ENCODE results near the gene FAAH. TPM values are rescaled to one million over a fixed set of nuclear protein-coding genes. Genes with fewer than 3 reads are reported as not detected.

FAAH gene
- total and polyA plus RNA-seq, 2 donors = 6.9 to 10.6 TPM

GRCh38 chr1:46421739-46422138 lies 27.6 kb downstream of the FAAH start:
- DNase-seq (ENCODE audit: extremely low spot score) = no peak
- Histone ChIP-seq H3K27ac (ENCODE audit: low read depth) (no peak overlapping the region), H3K4me1 (ENCODE audit: insufficient read depth) (no peaks in the 10 kb centered on the region), H3K4me3 (ENCODE audit: low read depth, low read length) (no peak overlapping the region), H3K36me3 (ENCODE audit: insufficient read depth) (no peaks in the 10 kb centered on the region)
- WGBS = 62% methylated on average over 5 of the region's 5 CpGs

- Histone ChIP-seq H3K36me3 (ENCODE audit: insufficient read depth) (no peaks in the 10 kb centered on the region), H3K4me1 (ENCODE audit: insufficient read depth) (no peaks in the 10 kb centered on the region), H3K27ac (ENCODE audit: low read depth) (no peak overlapping the region), H3K4me3 (ENCODE audit: low read depth, low read length) (no peak overlapping the region)
- WGBS = 82% methylated on average over 9 of the region's 9 CpGs
- DNase-seq (ENCODE audit: extremely low spot score) = no peak
Measured at GRCh38 chr1:46422261-46422871, 28.2 kb downstream of the FAAH start.

DNA sequence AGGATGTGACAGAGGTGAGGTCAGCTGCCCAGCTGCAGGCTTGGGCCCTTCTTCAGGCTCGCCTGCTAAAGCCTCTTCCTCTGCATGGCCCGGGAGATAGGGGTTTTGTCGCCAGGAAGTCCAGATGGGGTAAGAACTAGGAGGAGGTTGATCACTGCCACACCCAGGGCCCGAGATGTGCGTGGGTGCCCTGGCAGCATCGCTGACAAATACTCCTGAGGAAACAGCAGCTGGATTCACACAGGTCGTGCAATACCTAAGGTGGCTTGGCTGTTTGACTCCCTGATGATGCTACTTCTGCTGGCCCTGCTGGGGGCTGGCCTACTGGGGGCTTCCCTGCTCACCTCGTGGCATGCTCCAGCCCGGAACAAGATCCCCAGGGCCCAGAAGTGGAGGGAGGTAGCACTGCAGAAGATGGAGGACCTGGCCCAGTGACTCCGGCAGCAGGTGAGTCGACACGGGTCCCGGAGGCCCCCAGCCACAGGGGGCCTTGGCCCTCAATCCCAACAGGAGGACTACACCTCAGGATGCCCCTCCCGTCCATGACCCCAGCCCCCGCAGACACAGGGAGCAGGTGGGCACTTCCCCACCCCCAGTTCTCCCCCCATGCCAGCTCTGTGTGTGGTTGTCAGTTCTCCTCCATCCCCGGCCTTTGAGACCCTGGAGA lies 29.6 kb downstream of the FAAH start:
- H3K36me3 ChIP-seq (ENCODE audit: insufficient read depth) = no peaks in the 10 kb centered on the region
- no peak for DNase-seq (ENCODE audit: extremely low spot score)
- 79% methylated on average over 16 of the region's 16 CpGs for WGBS
- no peaks in the 10 kb centered on the region for H3K4me1 ChIP-seq (ENCODE audit: insufficient read depth)
- H3K27ac ChIP-seq (ENCODE audit: low read depth) = no peak overlapping the region
- H3K4me3 ChIP-seq (ENCODE audit: low read depth, low read length) = no peak overlapping the region

DNA sequence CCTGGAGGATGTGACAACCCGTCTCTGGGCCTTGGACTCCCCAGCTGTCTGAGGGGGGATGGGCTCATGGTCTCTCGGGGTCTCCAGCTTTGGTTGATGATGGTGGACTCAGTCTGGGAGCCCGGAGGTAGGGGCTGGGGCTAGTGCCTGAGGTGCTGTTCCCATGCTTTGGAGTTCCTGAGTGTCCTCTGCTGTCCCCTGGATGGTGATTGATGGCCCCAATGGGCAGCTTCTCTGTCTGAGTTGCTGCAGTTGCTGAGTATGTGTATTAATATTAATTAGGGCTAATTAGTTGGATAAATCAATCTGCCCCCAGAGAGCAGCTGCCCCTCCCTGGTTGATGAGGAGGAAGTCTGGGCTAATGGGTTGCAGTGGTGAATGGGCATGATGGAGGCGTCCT lies 30.6 kb downstream of the FAAH start:
- no peak for DNase-seq (ENCODE audit: extremely low spot score)
- H3K27ac ChIP-seq (ENCODE audit: low read depth) = no peak overlapping the region

DNA sequence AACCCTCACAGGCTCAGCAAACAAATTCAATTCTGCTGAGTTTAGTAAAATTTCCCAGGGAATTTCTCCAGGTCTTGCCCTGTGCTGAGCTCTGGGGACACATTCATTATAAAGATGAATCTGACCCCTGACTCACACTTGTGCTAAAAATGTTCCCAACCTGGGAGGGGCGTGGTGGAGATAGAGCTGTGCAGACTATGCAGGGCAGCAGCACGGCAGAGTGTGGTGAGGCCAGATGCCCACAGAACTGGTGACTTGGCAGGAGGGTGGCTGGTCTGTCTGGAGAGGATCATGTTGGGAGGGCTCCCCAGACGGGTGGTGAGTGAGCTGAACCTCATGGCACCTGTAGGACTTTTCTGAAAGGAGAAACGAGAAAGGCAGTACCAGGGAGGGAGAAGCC lies 31.6 kb downstream of the FAAH start:
- no peak for DNase-seq (ENCODE audit: extremely low spot score)
- WGBS = 61% methylated on average over 4 of the region's 4 CpGs
- no peaks in the 10 kb centered on the region for H3K36me3 ChIP-seq (ENCODE audit: insufficient read depth)
- no peak overlapping the region for H3K4me3 ChIP-seq (ENCODE audit: low read depth, low read length)
- H3K27ac ChIP-seq (ENCODE audit: low read depth) = no peak overlapping the region
- no peaks in the 10 kb centered on the region for H3K4me1 ChIP-seq (ENCODE audit: insufficient read depth)

More for the DNA sequence above, 30.6 kb downstream of the FAAH start:
- Histone ChIP-seq H3K4me3 (ENCODE audit: low read depth, low read length) (no peak overlapping the region), H3K36me3 (ENCODE audit: insufficient read depth) (no peaks in the 10 kb centered on the region), H3K4me1 (ENCODE audit: insufficient read depth) (no peaks in the 10 kb centered on the region)
- 84% methylated on average over 4 of the region's 4 CpGs for WGBS

GRCh38 chr1:46427541-46427940 lies 33.4 kb downstream of the FAAH start:
- no peaks in the 10 kb centered on the region for H3K4me1 ChIP-seq (ENCODE audit: insufficient read depth)
- no peak for DNase-seq (ENCODE audit: extremely low spot score)
- WGBS = 58% methylated on average over 2 of the region's 2 CpGs
- H3K27ac ChIP-seq (ENCODE audit: low read depth) = no peak overlapping the region
- no peak overlapping the region for H3K4me3 ChIP-seq (ENCODE audit: low read depth, low read length)
- no peaks in the 10 kb centered on the region for H3K36me3 ChIP-seq (ENCODE audit: insufficient read depth)

DNA sequence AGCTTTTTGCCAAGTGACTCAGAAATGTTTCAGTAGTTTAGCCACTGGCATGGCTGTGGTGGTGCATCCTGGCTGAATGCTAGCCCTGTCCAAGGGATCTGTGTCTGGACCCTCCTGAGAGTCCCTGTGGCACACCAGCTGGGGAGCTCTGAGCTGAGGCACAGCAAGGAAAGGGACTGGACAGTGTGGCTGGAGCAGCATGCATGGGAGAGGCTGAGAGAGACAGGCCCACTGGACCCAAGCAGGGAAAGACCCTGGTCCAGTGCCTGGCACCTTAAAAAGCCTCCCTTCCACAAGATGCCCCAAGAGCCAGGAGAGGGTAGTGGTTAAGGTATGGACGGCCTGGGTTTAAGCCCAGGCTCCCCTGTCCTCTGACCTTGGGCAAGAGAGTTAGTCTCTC lies 35.3 kb downstream of the FAAH start:
- Histone ChIP-seq H3K36me3 (ENCODE audit: insufficient read depth) (no peaks in the 10 kb centered on the region), H3K27ac (ENCODE audit: low read depth) (no peak overlapping the region), H3K4me1 (ENCODE audit: insufficient read depth) (no peaks in the 10 kb centered on the region), H3K4me3 (ENCODE audit: low read depth, low read length) (no peak overlapping the region)
- no peak for DNase-seq (ENCODE audit: extremely low spot score)
- WGBS = 83% methylated on average over 1 of the region's 1 CpG

GRCh38 chr1:46431695-46432094 lies 37.6 kb downstream of the FAAH start:
- no peak for DNase-seq (ENCODE audit: extremely low spot score)
- Histone ChIP-seq H3K36me3 (ENCODE audit: insufficient read depth) (no peaks in the 10 kb centered on the region), H3K4me3 (ENCODE audit: low read depth, low read length) (no peak overlapping the region), H3K4me1 (ENCODE audit: insufficient read depth) (no peaks in the 10 kb centered on the region), H3K27ac (ENCODE audit: low read depth) (no peak overlapping the region)
- 75% methylated on average over 6 of the region's 6 CpGs for WGBS

GRCh38 chr1:46432781-46433327 lies 38.7 kb downstream of the FAAH start:
- no peaks in the 10 kb centered on the region for H3K36me3 ChIP-seq (ENCODE audit: insufficient read depth)
- no peaks in the 10 kb centered on the region for H3K4me1 ChIP-seq (ENCODE audit: insufficient read depth)
- DNase-seq (ENCODE audit: extremely low spot score) = no peak
- no peak overlapping the region for H3K4me3 ChIP-seq (ENCODE audit: low read depth, low read length)
- WGBS = 65% methylated on average over 10 of the region's 10 CpGs
- H3K27ac ChIP-seq (ENCODE audit: low read depth) = no peak overlapping the region

DNA sequence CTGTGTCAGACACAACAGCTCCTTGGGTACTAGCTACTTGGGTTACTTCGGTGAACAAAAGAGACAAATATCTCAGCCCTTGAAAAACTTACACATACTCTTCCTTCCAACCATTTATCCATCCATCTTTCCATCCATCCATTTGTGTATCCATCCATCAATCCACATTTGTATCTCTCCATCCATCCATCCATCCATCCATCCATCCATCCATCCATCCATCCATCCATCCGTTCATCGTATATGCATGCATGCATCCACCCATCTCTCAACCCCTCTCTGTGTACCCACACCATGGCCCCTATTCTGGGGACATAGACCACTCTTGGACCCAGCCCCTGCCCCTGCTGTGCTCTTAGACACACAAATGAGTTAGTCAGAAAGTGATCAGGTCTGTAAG lies 40.2 kb downstream of the FAAH start:
- H3K4me1 ChIP-seq (ENCODE audit: insufficient read depth) = no peaks in the 10 kb centered on the region
- 96% methylated on average over 3 of the region's 3 CpGs for WGBS
- no peaks in the 10 kb centered on the region for H3K36me3 ChIP-seq (ENCODE audit: insufficient read depth)
- no peak for DNase-seq (ENCODE audit: extremely low spot score)
- no peak overlapping the region for H3K27ac ChIP-seq (ENCODE audit: low read depth)
- no peak overlapping the region for H3K4me3 ChIP-seq (ENCODE audit: low read depth, low read length)

GRCh38 chr1:46436844-46437243 lies 42.7 kb downstream of the FAAH start:
- Histone ChIP-seq H3K4me3 (ENCODE audit: low read depth, low read length) (no peak overlapping the region), H3K4me1 (ENCODE audit: insufficient read depth) (no peaks in the 10 kb centered on the region), H3K27ac (ENCODE audit: low read depth) (no peak overlapping the region), H3K36me3 (ENCODE audit: insufficient read depth) (no peaks in the 10 kb centered on the region)
- 97% methylated on average over 1 of the region's 1 CpG for WGBS
- DNase-seq (ENCODE audit: extremely low spot score) = no peak

GRCh38 chr1:46437723-46438122 lies 43.6 kb downstream of the FAAH start:
- Histone ChIP-seq H3K4me1 (ENCODE audit: insufficient read depth) (no peaks in the 10 kb centered on the region), H3K4me3 (ENCODE audit: low read depth, low read length) (no peak overlapping the region), H3K36me3 (ENCODE audit: insufficient read depth) (no peaks in the 10 kb centered on the region), H3K27ac (ENCODE audit: low read depth) (no peak overlapping the region)
- WGBS = 58% methylated on average over 4 of the region's 4 CpGs
- DNase-seq (ENCODE audit: extremely low spot score) = no peak

DNA sequence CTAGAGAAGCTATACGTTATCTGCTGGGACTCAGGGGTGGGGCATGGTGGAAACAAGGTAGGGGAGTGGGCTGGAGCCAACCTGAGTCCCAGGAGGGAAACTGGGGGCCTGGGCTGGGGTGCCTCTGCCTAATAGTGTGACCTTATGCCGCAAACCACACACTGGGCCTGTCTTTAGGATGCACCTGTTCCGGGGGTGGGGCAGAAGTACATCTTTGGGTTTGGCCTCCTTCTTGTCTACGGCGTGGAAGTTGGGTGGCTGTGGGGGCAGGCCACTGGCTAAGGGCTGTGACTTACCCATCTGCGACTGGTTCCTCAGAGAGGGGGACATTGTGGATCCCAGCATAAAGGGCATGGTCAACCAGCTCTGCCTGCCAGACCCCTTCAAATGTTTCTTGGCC lies 44.2 kb downstream of the FAAH start:
- Histone ChIP-seq H3K4me3 (ENCODE audit: low read depth, low read length) (no peak overlapping the region), H3K4me1 (ENCODE audit: insufficient read depth) (no peaks in the 10 kb centered on the region), H3K36me3 (ENCODE audit: insufficient read depth) (no peaks in the 10 kb centered on the region), H3K27ac (ENCODE audit: low read depth) (no peak overlapping the region)
- 87% methylated on average over 6 of the region's 6 CpGs for WGBS
- DNase-seq (ENCODE audit: extremely low spot score) = no peak

- DNase-seq (ENCODE audit: extremely low spot score) = no peak
- H3K4me1 ChIP-seq (ENCODE audit: insufficient read depth) = no peaks in the 10 kb centered on the region
- no peak overlapping the region for H3K4me3 ChIP-seq (ENCODE audit: low read depth, low read length)
- whole genome bisulfite sequencing = 90% methylated on average over 2 of the region's 2 CpGs
- H3K36me3 ChIP-seq (ENCODE audit: insufficient read depth) = no peaks in the 10 kb centered on the region
- no peak overlapping the region for H3K27ac ChIP-seq (ENCODE audit: low read depth)
Measured at GRCh38 chr1:46440478-46440877, 46.4 kb downstream of the FAAH start.

Data from urinary bladder (tissue), 4 donors.